Measurements from ENCODE around the gene C2CD5.
"Not testable (repeated sequence)": the region's sequence is repeated elsewhere in the genome, so short reads cannot be mapped to it uniquely, and the experiment has no call there.

The C2CD5 gene

DNA sequence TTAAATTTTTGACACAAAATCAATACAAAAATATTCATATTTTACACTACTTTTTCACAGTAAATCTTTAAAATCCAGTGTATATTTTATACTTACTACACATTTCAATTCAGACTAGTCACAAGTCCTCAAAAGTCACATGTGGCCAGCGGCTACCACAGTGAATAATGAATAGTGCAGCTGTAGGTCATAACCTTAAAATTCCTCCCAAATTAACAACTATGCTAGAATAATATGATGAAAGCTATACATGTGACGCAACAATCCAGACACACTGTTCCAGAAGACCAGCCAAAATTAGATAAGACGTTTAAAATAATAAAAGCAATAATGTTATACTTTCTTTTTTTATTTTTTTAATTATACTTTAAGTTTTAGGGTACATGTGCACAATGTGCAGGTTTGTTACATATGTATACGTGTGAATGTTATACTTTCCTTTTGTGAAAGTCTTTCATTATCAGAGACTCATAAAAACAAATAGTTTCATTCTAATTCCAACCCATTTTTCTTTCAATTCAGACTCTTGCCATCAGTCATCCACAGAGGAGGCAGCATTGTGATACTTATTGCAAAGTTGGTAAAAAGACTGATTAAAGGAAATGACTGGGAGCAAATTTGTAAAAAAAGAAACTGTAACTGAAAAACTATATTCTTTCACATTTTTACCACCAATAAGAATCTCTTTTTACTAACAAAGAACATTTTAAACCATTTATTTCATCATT is 67.0 kb downstream of the C2CD5 start:
- no peak for DNase-seq (ENCODE audit: low spot score)

DNA sequence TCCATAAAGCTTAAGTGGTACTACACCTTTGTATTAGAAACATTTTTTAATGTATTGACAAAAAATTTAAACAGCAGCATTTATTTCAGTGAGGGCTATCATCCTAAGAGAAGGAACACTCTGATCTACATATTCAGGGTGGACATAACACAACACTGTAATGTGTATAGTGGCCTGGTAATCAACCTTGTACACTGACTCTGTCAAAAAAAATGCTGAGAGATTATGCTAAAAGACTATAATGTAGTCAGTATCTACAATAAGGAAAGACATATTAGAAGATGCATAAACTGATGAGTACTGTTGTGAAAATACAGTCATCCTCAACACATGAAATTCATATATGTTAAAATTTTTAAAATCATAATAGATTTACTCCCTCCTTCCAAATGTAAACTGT is 68.2 kb downstream of the C2CD5 start:
- no peak for DNase-seq (ENCODE audit: low spot score)

DNA sequence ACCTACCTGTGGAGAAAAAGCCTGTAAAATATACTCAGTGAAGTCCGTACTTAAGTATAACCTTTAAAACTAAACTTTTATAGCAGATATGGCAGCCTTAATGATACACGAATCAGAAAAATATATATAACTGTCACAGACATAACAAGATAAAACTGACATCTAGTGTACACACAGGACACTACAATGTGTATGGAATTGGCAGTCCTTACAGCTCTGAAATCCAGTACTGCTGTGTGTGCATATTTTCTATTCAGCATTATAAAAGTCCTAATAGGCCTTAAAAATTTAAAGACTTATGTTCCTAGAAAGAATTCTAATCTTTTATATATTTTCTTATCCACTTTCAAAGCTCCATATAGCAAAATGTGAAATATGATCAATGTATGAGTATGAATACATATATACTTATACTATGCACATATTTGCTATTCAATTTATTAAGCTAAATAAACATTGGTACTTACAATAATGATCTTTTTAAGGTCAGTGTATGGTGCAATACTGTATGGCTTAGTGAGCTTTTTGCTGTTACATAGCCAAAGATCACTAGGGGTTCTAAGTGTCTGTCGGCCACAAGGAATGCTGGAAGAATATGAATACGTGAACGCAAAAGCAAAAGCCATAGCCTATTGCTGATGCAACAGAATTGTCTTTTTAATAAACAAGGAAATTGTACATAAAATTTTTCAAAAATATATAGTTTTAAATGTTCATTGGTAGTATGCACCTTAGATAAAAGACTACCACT is 69.2 kb downstream of the C2CD5 start:
- DNase-seq (ENCODE audit: low spot score) = no peak

DNA sequence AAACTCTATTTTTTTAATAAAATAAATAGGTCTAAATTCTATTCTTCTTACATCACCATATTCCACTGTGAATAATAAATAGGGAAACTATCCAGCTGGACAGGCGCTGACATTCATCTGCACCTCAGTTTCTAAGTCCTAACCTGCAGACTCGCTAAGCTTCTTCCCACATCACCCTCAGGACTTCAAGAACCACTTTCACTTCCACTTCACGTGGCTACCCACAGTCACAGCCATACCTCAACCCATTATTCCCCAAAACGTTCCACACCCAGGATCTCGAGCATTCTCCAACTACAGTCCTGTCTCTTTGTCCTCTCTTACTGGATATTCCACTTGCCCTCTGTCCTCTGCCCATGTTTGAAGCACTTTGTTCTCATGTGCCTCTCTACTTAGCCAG is 71.1 kb downstream of the C2CD5 start:
- no peak for DNase-seq (ENCODE audit: low spot score)

DNA sequence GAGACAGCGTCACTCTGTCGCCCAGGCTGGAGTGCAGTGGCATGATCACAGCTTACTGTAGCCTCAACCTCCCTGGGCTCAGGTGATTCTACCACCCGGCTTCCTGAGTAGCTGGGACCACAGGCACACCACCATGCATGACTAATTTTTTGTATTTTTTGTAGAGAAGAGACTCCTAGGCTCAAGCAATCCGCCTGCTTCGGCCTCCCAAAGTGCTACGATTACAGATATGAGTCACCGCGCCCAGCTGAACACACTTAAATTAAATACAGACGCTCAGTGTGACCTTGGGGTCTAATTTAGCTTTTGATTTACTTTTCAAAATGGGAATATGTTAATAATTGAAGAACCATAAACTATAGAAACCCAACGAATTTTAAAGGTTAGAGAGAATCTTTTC is 77.2 kb downstream of the C2CD5 start:
- no peak for DNase-seq (ENCODE audit: low spot score)

DNA sequence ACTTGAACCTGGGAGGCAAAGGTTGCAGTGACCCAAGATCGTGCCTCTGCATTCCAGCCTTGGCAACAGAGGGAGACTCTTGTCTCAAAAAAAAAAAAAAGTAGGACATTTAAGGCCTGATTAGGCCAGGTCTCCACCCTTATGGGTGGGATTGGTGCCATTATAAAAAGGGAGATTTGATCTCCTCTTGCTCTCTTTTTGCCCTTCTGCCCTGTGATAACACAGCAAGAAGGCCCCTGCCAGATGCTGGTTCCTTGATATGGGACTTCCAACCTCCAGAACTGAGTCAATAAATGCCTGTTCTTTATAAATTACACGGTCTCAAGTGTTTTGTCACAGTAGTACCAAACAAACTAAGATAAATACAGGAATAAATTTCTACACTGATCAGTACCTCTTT is 81.0 kb downstream of the C2CD5 start:
- no peak for DNase-seq (ENCODE audit: low spot score)

DNA sequence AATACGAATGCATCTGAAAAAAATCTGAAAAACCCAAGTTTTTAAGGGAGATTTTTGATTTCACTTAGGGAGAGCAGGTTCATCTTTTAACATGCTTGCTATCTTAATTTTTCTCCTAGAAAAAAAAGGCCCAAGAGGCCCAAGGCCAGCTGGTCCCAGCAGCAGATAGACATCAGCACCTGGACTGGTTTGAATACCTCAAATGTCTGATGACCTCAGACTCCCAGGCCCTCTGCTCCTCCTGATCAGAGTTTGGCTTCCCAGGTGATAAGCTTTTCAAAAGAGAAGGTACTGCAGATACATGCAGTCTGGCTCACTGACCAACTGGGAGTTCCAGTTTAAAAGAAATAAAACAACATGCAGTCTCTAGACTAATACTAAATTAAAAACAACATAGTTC is 82.6 kb downstream of the C2CD5 start:
- no peak for DNase-seq (ENCODE audit: low spot score)

DNA sequence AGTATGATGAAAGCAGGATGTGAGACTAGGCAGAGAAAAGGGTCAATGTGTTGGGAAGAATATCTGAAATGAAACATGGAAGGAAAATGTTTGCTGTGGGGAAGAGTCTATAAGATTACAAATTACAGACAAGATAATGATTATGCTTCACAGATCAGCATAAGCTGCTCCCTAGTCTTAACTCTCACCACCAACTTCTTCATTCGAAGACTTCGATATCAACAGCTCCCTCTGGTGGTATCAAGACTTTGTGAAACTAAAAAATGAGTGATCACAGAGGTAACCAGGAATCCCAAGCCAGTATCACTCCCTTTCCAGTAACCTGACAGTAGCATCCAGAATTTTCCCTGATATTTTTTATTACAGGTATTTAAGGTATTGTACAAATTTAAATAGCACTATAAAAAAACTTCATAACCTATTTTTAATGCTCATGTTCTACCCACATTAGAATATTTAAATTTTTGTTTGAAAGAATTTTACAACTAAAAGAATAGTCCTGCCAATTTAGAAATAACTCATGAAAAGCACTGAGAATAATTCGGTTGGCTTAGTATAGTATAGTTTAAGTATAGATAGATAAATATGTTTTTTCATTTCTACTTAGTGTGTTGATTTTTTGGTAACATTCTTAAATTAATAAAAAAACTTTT is 84.4 kb downstream of the C2CD5 start:
- DNase-seq (ENCODE audit: low spot score) = peak; percentile 67

DNA sequence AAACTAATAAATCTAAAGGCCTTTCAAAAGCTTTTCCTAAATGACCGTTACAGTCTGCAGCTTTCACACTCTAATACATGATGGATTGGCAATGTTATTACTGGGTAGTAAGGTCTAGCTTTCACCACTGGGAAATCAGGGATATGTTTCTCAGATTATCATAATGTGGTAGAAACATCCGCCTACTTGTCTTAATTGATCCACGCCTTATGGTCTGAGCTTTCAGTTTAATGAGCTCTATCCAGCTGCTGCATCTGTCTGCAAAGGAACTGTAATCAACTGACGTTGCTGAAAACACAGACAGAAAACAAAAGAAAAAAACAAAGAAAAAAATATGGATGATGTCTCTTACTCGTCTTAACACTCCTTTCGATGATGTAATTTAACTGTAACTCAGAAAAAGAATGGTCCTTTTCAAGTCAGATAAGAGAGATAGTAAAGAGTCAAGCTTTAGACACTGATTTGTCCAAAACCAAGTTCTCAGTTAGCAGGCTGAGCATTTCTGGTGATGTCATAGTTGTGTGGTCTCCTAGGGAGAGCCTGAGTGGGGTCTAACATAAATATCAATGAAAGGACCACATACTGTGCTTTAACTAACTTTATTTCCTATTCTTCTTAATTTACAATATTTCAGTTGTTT is 85.9 kb downstream of the C2CD5 start:
- no peak for DNase-seq (ENCODE audit: low spot score)

DNA sequence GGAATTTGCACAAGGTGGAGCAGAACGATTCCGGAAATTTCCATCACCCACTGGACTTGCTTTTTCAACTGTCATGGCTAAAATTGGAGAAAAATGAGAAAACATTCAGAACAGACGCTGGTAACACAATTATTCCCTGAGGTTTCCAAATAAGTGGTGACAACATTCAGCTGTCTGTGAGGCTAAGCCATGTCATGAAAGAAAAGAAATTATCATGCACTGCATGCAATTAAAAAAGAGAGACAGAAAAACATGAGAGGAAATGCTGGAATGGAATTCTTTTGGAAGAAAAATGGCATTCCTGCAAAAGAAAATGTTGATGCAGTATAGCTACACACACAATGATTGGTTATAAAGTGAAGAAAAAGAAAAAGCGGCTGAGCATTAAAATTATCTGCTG is 87.3 kb downstream of the C2CD5 start:
- DNase-seq (ENCODE audit: low spot score) = no peak

DNA sequence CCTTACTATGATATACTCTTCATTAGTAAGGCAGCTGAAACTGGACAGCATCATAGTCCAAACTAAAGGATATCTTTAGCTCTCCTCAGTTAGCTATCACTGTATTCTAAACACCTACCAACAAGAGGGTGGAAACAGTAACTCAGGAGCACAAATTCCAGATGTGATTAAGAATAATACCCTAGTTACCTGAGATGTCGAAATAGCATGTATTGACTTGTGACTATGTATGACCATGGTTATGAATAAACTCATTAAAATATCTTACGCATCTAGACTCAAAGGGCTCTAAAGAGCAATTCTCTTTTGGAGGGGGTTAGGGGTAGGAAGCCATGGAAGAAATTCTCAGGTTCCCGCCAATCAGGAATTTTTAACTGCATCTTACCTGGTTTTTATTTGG is 90.8 kb downstream of the C2CD5 start:
- DNase-seq (ENCODE audit: low spot score) = no peak

DNA sequence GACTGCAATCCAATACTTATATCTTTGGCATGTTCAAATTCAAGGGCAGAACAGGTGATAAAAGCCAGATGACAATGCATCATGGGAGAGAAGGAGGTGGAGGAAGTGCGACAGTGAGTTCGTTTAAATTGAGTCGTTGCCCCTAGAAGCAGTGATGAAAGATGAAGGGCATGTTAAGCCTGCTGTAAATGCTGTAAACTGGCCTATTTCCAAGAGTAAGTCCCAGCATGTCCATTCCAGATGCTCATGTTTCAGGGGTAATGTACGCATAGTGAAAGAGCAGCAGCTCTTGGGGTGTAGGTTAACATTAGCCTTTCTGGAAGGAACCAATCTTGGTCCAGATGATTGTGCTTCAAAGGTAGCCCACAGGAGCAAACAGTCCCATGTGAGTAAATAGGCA is 97.1 kb downstream of the C2CD5 start:
- DNase-seq (ENCODE audit: low spot score) = no peak

DNA sequence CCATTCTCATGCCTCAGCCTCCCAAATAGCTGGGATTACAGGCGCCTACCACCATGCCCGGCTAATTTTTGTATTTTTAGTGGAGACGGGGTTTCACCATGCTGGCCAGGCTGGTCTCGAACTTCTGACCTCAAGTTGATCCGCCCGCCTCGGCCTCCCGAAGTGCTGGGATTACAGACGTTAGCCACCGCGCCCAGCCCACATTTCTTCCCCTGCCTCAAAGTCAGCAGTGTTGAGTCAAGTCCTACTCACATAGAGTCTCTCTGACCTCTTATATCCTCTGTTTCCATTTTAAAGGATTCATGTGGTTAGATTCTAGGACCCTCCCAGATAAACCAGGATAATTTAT is 100.1 kb downstream of the C2CD5 start:
- not testable (repeated sequence) for DNase-seq (ENCODE audit: low spot score)

DNA sequence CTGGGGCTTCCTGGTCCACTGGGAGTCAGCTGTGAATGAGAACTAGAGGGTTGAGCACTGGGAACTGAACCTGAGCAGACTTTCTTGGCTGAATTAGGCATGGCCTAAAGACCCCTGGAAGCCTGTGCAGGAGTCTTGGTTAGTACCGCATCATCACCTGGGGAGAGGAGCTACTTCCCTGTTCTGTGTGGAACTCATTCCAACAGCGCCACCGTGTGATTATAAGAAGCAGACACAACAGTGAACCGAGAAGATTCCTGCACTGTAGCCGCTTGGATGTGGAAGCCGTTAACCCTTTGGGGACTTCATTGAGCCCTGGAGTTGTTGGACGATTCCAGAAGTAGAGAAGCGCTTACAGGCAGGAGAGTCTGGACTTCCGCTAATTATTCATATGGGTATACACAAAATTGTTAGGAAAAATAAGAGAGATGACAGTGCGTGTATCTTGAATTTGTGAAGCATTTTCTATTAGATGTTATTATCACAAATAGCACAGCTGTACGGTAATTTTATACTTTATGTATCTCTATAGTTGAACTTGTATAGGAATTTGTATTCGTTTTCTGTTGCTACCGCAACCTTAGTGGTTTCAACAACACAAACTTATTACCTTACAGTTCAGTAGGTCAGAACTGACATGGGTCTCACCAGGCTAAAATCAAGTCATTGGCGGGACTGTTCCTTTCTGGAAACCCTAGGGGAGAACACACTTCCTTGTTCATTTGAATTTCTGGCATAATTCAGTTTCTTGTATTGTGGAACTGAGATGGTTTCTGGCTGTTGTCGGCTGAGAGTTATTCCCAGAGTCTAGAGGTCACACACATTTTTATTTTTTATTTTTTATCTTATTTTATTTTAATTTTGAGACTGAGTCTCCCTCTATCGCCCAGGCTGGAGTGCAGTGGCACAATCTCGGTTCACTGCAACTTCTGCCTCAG is 100.7 kb downstream of the C2CD5 start:
- peak; percentile 93 for DNase-seq (ENCODE audit: low spot score)

DNA sequence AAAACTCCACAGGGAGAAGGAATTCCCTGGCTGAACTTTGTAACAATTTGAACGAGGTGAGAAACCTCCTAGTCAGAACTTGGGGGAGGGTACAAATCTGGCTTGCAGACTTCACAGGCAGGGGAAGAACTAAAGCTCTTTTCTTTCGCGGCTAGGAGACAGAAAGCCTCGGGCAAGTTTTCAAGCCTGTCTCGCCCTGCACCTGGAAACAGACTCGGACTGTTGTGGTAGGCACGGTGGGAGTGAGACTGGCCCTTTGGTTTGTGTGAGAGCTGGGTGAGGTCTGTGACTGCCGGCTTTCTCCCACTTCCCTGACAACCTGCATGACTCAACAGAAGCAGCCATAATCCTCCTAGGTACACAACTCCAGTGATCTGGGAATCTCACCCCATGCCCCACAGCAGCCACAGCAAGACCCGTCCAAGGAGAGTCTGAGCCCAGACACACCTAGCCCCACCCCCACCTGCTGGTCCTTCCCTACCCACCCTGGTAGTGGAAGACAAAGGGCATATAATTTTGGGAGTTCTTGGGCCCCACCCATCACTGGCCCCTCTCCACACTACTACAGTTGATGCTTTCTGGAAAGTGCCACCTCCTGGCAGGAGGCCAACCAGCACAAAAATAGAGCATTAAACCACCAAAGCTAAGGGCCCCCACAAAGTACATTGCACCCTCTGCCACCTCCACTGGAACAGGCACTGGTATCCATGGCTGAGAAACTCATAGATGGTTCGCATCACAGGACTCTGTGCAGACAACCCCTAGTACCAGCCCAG is 107.1 kb downstream of the C2CD5 start:
- DNase-seq (ENCODE audit: low spot score) = no peak

DNA sequence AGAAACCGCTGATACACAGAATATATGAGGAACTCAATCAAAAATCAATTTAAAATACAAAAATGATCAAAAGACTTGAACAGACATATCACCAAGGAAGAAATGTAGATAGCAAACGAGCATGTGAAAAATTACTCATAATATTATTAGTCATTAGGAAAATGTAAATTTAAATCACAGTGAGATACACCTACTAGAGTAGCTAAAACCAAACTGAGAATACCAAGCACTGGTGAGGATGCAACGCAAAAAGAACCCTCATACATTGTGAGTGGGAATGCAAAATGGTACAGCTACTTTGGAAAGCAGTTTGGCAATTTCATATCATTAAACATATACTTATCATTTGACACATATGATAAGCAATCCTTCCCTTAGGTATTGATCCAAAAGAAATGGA is 108.8 kb downstream of the C2CD5 start:
- DNase-seq (ENCODE audit: low spot score) = no peak

DNA sequence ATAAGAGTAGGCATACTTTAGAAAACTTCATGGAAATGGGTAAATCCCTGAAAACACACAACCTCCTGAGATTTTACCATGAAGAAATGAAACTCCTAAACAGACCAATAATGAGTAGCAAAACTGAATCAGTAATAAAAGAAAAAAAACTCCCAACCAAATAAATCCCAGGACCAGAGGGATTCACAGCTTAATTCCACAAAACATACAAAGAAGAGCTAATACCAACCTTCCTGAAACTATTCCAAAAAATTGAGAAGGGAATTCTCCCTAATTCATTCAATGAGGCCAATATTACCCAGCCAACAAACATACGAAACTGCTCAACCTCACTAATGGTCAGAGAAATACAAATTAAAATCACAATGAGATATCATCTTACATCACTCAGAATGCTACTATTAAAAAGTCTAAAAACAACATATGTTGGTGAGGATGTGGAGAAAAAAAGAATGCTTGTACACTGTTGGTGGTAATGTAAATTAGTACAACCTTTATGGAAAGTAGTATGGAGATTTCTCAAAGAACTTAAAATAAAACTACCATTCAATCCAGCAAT is 112.6 kb downstream of the C2CD5 start:
- no peak for DNase-seq (ENCODE audit: low spot score)

DNA sequence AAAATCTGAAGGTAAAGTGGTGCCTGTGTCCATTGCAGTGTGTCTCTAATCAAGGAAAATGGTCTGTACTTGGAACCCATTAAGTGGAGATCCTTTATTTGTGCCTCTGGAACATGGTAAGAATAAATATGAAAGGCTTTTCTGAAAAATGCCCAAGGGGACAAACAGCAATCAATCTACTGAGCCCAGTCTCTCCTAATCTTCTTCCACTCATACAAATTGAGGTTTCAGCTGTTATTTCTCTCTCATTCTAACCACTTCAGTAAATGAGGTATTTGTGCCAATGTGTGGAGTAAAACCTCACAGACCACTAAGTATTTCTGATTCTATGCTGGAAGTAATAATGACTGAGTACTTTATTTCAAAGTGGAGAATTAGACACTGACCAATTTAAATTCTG is 127.5 kb downstream of the C2CD5 start:
- DNase-seq (ENCODE audit: low spot score) = no peak

DNA sequence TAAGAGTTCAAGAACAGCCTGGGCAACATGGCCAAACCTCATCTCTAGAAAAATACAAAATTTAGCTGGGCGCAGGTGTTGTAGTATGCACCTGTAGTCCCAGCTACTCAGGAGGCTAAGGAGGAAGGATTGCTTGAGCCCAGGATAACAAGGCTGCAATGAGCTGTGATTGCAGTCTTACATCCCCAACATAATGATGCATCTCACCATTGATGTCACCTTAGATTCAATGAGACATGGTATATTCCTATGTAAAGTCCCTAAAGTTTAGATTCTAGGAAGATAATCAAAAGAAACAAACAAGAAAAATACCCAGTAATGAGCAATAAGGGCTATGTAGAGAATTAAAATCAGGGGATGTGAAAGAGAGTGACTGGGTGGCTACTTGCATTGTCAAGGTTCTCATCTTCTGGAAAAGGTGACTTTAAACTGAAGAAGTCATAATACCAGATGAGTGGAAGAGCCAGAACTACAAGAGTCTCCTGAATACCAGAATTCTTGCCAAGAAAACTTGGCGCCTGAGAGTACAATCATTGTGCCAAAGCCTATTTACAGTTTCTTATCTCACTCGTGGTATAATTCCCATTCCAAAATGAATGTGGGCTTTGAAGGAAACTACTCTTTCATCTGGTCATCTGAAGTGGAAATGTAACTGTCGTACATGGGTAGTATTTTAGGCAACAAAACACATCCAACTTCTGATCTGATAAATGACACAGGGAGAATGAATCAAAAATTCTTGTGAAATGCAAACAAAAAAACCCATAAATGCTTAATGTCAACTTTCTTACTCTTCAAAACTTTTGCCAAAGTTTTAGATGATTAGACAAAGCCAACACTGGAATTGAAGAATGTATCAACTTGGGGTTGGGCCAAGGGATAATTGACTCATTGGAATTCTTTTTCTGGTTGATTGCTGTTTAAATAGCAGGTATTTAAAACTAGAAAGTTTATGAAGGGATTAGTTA is 128.7 kb downstream of the C2CD5 start:
- DNase-seq (ENCODE audit: low spot score) = no peak
